HCT116 (cell line): Measurements from ENCODE around the gene KSR2. TPM values are rescaled to one million over a fixed set of nuclear protein-coding genes. Genes with fewer than 3 reads are reported as not detected.

Experiments
- ATAC-seq: fragments of 200-7000 bp; cut with Tn5 transposase; 2 replicates; pipeline ENCODE4 v1.9.1; 2020; ENCODE audit warnings: mild to moderate bottlenecking, moderate library complexity
- BruUV-seq: library from RNA; stranded (reverse); fragments of 400-500 nt; replicated peaks from 2 replicates; lab custom pipeline; 2021; lab: Mats Ljungman, UMichigan
- CTCF ChIA-PET: fragments of 300-600 bp; sonication (Branson Sonifier 250); formaldehyde crosslinking; loops from one replicate; lab custom pipeline; 2021; ENCODE audit warnings: antibody characterized with exemption; lab: Charles Lee
- POLR2A ChIA-PET: fragments of 300-600, 350-600 bp; sonication (Branson Sonifier 250); formaldehyde crosslinking; loops from one replicate; lab custom pipeline; 2021; ENCODE audit warnings: antibody characterized with exemption; lab: Charles Lee
- RAD21 ChIA-PET, 2 experiments: fragments of 300-600 bp; sonication (Branson Sonifier 250); formaldehyde crosslinking; loops; one replicate each; lab custom pipeline; 2023; ENCODE audit warnings: low total read pairs in 2 of 2; ENCODE audit not compliant: uncharacterized antibody in 2 of 2, unreplicated experiment in 2 of 2, low non-redundant PET in 1 of 2; lab: Charles Lee
- DNase-seq: peaks from one replicate; pipeline ENCODE4 v3.0.0-alpha.2; 2010; ENCODE audit warnings: low read depth, low spot score
- H2AFZ ChIP-seq: fragments of 200-600 bp; shearing (Covaris generic), sonication (generic); 2 replicates; pipeline ENCODE4 v1.6.1; 2017; ENCODE audit warnings: low read depth, mixed run types, mixed read lengths, antibody characterized with exemption, low read length; ENCODE audit not compliant: poor library complexity, severe bottlenecking
- H3K27ac ChIP-seq: 2 replicates; pipeline ENCODE4 v1.5.1; 2012; ENCODE audit warnings: low read depth, low read length
- H3K27me3 ChIP-seq: fragments of 200-600 bp; sonication (generic); 2 replicates; pipeline ENCODE4 v1.6.1; 2016; ENCODE audit warnings: mixed run types, low read length, mixed read lengths; ENCODE audit not compliant: insufficient read depth
- H3K36me3 ChIP-seq, 2 experiments: fragments of 200-500 bp in 1 of 2; fragments of 200-600 bp in 1 of 2; sonication (Bioruptor generic) in 1 of 2; sonication (generic) in 1 of 2; 2 replicates each; pipeline versions ENCODE4 v1.5.1 to v1.6.1; 2014 to 2016; ENCODE audit warnings: low read length in 2 of 2, inconsistent platforms in 1 of 2, mixed read lengths in 1 of 2, mixed run types in 1 of 2; ENCODE audit not compliant: insufficient read depth in 2 of 2, control insufficient read depth in 1 of 2
- H3K4me1 ChIP-seq, 2 experiments: fragments of 200-600 bp in 1 of 2; sonication (generic) in 1 of 2; 2 replicates each; pipeline versions ENCODE4 v1.5.1 to v1.6.1; 2012 to 2017; ENCODE audit warnings: low read length in 2 of 2, inconsistent platforms in 1 of 2, mild to moderate bottlenecking in 1 of 2, mixed read lengths in 1 of 2, mixed run types in 1 of 2, moderate library complexity in 1 of 2; ENCODE audit not compliant: insufficient read depth in 2 of 2, control insufficient read depth in 1 of 2
- H3K4me2 ChIP-seq: fragments of 200-600 bp; sonication (generic); 2 replicates; pipeline ENCODE4 v1.6.1; 2017; ENCODE audit warnings: mixed run types, low read length, mixed read lengths
- H3K4me3 ChIP-seq, 2 experiments: fragments of 200-600 bp in 1 of 2; sonication (generic) in 1 of 2; replicated peaks in 1 of 2; 2 replicates each; pipeline ENCODE4 v1.5.1; 2011 to 2016; ENCODE audit warnings: low read length in 2 of 2, control low read depth in 1 of 2, low read depth in 1 of 2, mild to moderate bottlenecking in 1 of 2, mixed read lengths in 1 of 2, mixed run types in 1 of 2
- H3K79me2 ChIP-seq: fragments of 200-600 bp; sonication (generic); 2 replicates; pipeline ENCODE4 v1.6.1; 2017; ENCODE audit warnings: mild to moderate bottlenecking, mixed run types, low read length, moderate library complexity, mixed read lengths; ENCODE audit not compliant: insufficient read depth
- H3K9ac ChIP-seq: fragments of 200-600 bp; sonication (generic); 2 replicates; pipeline ENCODE4 v1.6.1; 2016; ENCODE audit warnings: low read length, mixed read lengths
- H3K9me2 ChIP-seq: fragments of 200-600 bp; sonication (generic), shearing (Covaris generic); 2 replicates; pipeline ENCODE4 v1.6.1; 2017; ENCODE audit warnings: mixed run types, mild to moderate bottlenecking, moderate library complexity; ENCODE audit not compliant: insufficient read depth
- H3K9me3 ChIP-seq, 2 experiments: fragments of 200-500 bp in 1 of 2; fragments of 200-600 bp in 1 of 2; sonication (Bioruptor generic) in 1 of 2; sonication (generic) in 1 of 2; 2 replicates each; pipeline ENCODE4 v1.6.1; 2014 to 2017; ENCODE audit warnings: low read length in 2 of 2, mixed read lengths in 2 of 2, inconsistent platforms in 1 of 2, low read depth in 1 of 2, mild to moderate bottlenecking in 1 of 2, mixed run types in 1 of 2, moderate library complexity in 1 of 2; ENCODE audit not compliant: control insufficient read depth in 1 of 2, insufficient read depth in 1 of 2
- H4K20me1 ChIP-seq: fragments of 200-600 bp; sonication (generic), shearing (Covaris generic); 2 replicates; pipeline ENCODE4 v1.6.1; 2017; ENCODE audit warnings: mixed run types, mild to moderate bottlenecking, moderate library complexity; ENCODE audit not compliant: insufficient read depth
- CBX3 ChIP-seq: IDR thresholded peaks from 2 replicates; pipeline ENCODE4 v1.6.1; 2012; ENCODE audit warnings: low read depth
- CTCF ChIP-seq, 3 experiments: fragments of 200-600 bp in 1 of 3; sonication (generic) in 1 of 3; IDR thresholded peaks in 2 of 3; conservative IDR thresholded peaks in 1 of 3; 2 replicates each; pipeline ENCODE4 v1.5.1; 2012 to 2017; ENCODE audit warnings: low read depth in 2 of 3, low read length in 2 of 3, antibody characterized with exemption in 1 of 3, borderline replicate concordance in 1 of 3, control low read depth in 1 of 3, mild to moderate bottlenecking in 1 of 3, mixed read lengths in 1 of 3, mixed run types in 1 of 3, moderate library complexity in 1 of 3; ENCODE audit not compliant: insufficient read depth in 1 of 3
- EGR1 ChIP-seq: IDR thresholded peaks from 2 replicates; pipeline ENCODE4 v1.6.1; 2012; ENCODE audit warnings: low read depth
- EZH2 ChIP-seq: fragments of 200-600 bp; sonication (generic); IDR thresholded peaks from 2 replicates; pipeline ENCODE4 v1.6.1; 2017; ENCODE audit warnings: antibody characterized with exemption, mixed run types
- EZH2phosphoT487 ChIP-seq: fragments of 200-600 bp; IDR thresholded peaks from 2 replicates; pipeline ENCODE4 v1.6.1; 2018; ENCODE audit warnings: antibody characterized with exemption, borderline replicate concordance
- FOSL1 ChIP-seq: IDR thresholded peaks from 2 replicates; pipeline ENCODE4 v1.6.1; 2012; ENCODE audit warnings: low read depth
- JUND ChIP-seq: IDR thresholded peaks from 2 replicates; pipeline ENCODE4 v1.6.1; 2012
- MAX ChIP-seq: IDR thresholded peaks from 2 replicates; pipeline ENCODE4 v1.6.1; 2012
- REST ChIP-seq: IDR thresholded peaks from 2 replicates; pipeline ENCODE4 v1.6.1; 2012; ENCODE audit warnings: low read depth
- SP1 ChIP-seq: IDR thresholded peaks from 2 replicates; pipeline ENCODE4 v1.6.1; 2012; ENCODE audit warnings: low read depth
- SRF ChIP-seq: IDR thresholded peaks from 2 replicates; pipeline ENCODE4 v1.6.1; 2012; ENCODE audit warnings: low read depth
- TCF7L2 ChIP-seq: IDR thresholded peaks from 2 replicates; pipeline ENCODE4 v1.7.0; 2011; ENCODE audit warnings: borderline replicate concordance, inconsistent platforms; ENCODE audit not compliant: insufficient read depth, insufficient read length; ENCODE audit errors: extremely low read depth
- YY1 ChIP-seq: IDR thresholded peaks from 2 replicates; pipeline ENCODE4 v1.6.1; 2011; ENCODE audit warnings: low read length, low read depth, moderate library complexity, mild to moderate bottlenecking; ENCODE audit not compliant: insufficient replicate concordance; ENCODE audit errors: extremely low read depth
- ZBTB33 ChIP-seq: IDR thresholded peaks from 2 replicates; pipeline ENCODE4 v1.6.1; 2011; ENCODE audit warnings: mild to moderate bottlenecking, low read length, moderate library complexity; ENCODE audit not compliant: insufficient replicate concordance; ENCODE audit errors: extremely low read depth
- ZFX ChIP-seq: fragments of 450-650 bp; IDR thresholded peaks from 2 replicates; pipeline ENCODE4 v1.6.1; 2017
- ZNF274 ChIP-seq: fragments of 200-500 bp; sonication (Bioruptor generic); IDR thresholded peaks from 2 replicates; pipeline ENCODE4 v1.6.1; 2014; ENCODE audit warnings: mild to moderate bottlenecking, low read depth, low read length, inconsistent platforms
- intact Hi-C: fragments of 100-400 bp; cut with micrococcal nuclease; formaldehyde crosslinking; loops from 2 replicates; pipeline ENCODE4 v1.10.0; 2022
- total RNA-seq: library from RNA; stranded (reverse); gene quantifications from one replicate; pipeline ENCODE4 v1.2.1, GENCODE V29; 2021; ENCODE audit not compliant: unreplicated experiment

KSR2 gene
- total RNA-seq, 1 experiment from 2014 or later, result 10.1 TPM

GRCh38 chr12:117975006-117975405, 6.2 kb upstream of the KSR2 start:
- Histone ChIP-seq H3K9ac (no peak overlapping the region), H2AFZ (no peak overlapping the region), H3K4me3 (no peak overlapping the region), H3K27me3 (no peaks in the 10 kb centered on the region), H3K4me1 (peaks cover 6 to 21% of the 10 kb centered on the region in 2 experiments; a peak in 3 of 4 replicates), H4K20me1 (no peaks in the 10 kb centered on the region), H3K9me3 (peaks cover 0 to 18% of the 10 kb centered on the region in 2 experiments; a peak in 1 of 4 replicates), H3K36me3 (0 out of 4 replicates have a peak, but pooled peaks cover 0 to 4% of the 10 kb centered on the region in 2 experiments), H3K79me2 (no peaks in the 10 kb centered on the region), H3K27ac (no peak overlapping the region), H3K4me2 (no peak overlapping the region), H3K9me2 (no peaks in the 10 kb centered on the region)
- DNase-seq (no peak), ATAC-seq (no peak)
- no TSS peak for BruUV-seq
- TF ChIP-seq CBX3 (no peak), YY1 (no peak), EZH2 (no peak), FOSL1 (no peak), JUND (no peak), CTCF (IDR thresholded peaks at IDR 0.05 in 2 of 3, conservative IDR thresholded peaks at IDR 0.05 in 1 of 3; ENCODE audit: borderline replicate concordance in 1 of 3, insufficient read depth in 1 of 3, low read depth in 2 of 3, low read length in 2 of 3) (no peak), ZBTB33 (no peak), SP1 (no peak), TCF7L2 (no peak), REST (no peak), ZFX (no peak), SRF (no peak), EGR1 (no peak), EZH2phosphoT487 (no peak), MAX (no peak), ZNF274 (no peak)
- intact Hi-C loops, result no loop called here
- ChIA-PET RAD21 (no interaction called here), CTCF (no interaction called here), POLR2A (no interaction called here)
